IMR-90 (cell line): ENCODE data around the gene SLC6A3. TPM values are rescaled to one million over a fixed set of nuclear protein-coding genes. Genes with fewer than 3 reads are reported as not detected.

ENCODE experiments used
- ATAC-seq: fragments of 200-7000 bp; cut with Tn5 transposase; 2 replicates; pipeline ENCODE4 v1.9.1; 2020; ENCODE audit warnings: low read depth, mild to moderate bottlenecking, moderate library complexity
- BruUV-seq: library from RNA; stranded (reverse); fragments of 400-500 nt; replicated peaks from 2 replicates; lab custom pipeline; 2021; lab: Mats Ljungman, UMichigan
- CTCF ChIA-PET: fragments of 300-600 bp; formaldehyde crosslinking; extraction: SDS; loops from one replicate; lab custom pipeline; 2021; ENCODE audit warnings: antibody characterized with exemption; lab: Yijun Ruan, JAX
- POLR2A ChIA-PET: fragments of 300-600 bp; sonication (Branson Sonifier 250); formaldehyde crosslinking; loops from one replicate; lab custom pipeline; 2022; ENCODE audit warnings: antibody characterized with exemption; ENCODE audit not compliant: unreplicated experiment; lab: Charles Lee
- DNase-seq: peaks from one replicate; pipeline ENCODE4 v3.0.0; 2013
- H2AFZ ChIP-seq: replicated peaks from 2 replicates; pipeline ENCODE3; 2013; ENCODE audit warnings: low read length, mild to moderate bottlenecking; ENCODE audit not compliant: poor library complexity
- H2AK5ac ChIP-seq: 2 replicates; pipeline ENCODE4 v1.6.1; 2013; ENCODE audit warnings: low read depth, low read length, inconsistent platforms
- H2AK9ac ChIP-seq: replicated peaks from 2 replicates; pipeline ENCODE3; 2013; ENCODE audit warnings: mild to moderate bottlenecking, low read depth, low read length, moderate library complexity; ENCODE audit not compliant: poor library complexity
- H2BK120ac ChIP-seq: 2 replicates; pipeline ENCODE4 v1.6.1; 2013; ENCODE audit warnings: low read depth, low read length, inconsistent platforms
- H2BK15ac ChIP-seq: 3 replicates; pipeline ENCODE4 v1.6.1; 2013; ENCODE audit warnings: low read depth, low read length, inconsistent platforms
- H2BK20ac ChIP-seq: 2 replicates; pipeline ENCODE4 v1.6.1; 2013; ENCODE audit warnings: low read depth, mild to moderate bottlenecking, inconsistent platforms, low read length, moderate library complexity
- H2BK5ac ChIP-seq: 2 replicates; pipeline ENCODE4 v1.6.1; 2013; ENCODE audit warnings: mild to moderate bottlenecking, low read depth, low read length, inconsistent platforms; ENCODE audit not compliant: poor library complexity, severe bottlenecking
- H3K14ac ChIP-seq: replicated peaks from 2 replicates; pipeline ENCODE4 v1.6.1; 2013; ENCODE audit warnings: low read depth, low read length, inconsistent platforms
- H3K18ac ChIP-seq: 2 replicates; pipeline ENCODE4 v1.6.1; 2013; ENCODE audit warnings: low read depth, low read length, control low read depth
- H3K23ac ChIP-seq: 2 replicates; pipeline ENCODE4 v1.6.1; 2013; ENCODE audit warnings: low read depth, low read length, inconsistent platforms
- H3K27ac ChIP-seq: 2 replicates; pipeline ENCODE4 v1.5.1; 2013; ENCODE audit warnings: mild to moderate bottlenecking, control low read depth, low read length; ENCODE audit not compliant: insufficient read depth
- H3K27me3 ChIP-seq: 2 replicates; pipeline ENCODE4 v1.6.1; 2013; ENCODE audit warnings: low read length; ENCODE audit not compliant: control insufficient read depth, insufficient read depth
- H3K36me3 ChIP-seq: 2 replicates; pipeline ENCODE4 v1.6.1; 2013; ENCODE audit warnings: low read length, mixed read lengths; ENCODE audit not compliant: control insufficient read depth, insufficient read depth
- H3K4ac ChIP-seq: 2 replicates; pipeline ENCODE4 v1.6.1; 2013; ENCODE audit warnings: low read depth, low read length, inconsistent platforms
- H3K4me1 ChIP-seq: 2 replicates; pipeline ENCODE4 v1.6.1; 2013; ENCODE audit warnings: low read length, mixed read lengths; ENCODE audit not compliant: control insufficient read depth, insufficient read depth
- H3K4me2 ChIP-seq: 2 replicates; pipeline ENCODE4 v1.6.1; 2013; ENCODE audit warnings: low read depth, mild to moderate bottlenecking, control low read depth, low read length, moderate library complexity
- H3K4me3 ChIP-seq: 2 replicates; pipeline ENCODE4 v1.5.1; 2013; ENCODE audit warnings: low read depth, mild to moderate bottlenecking, control low read depth, low read length, moderate library complexity; ENCODE audit not compliant: insufficient read depth
- H3K56ac ChIP-seq: 2 replicates; pipeline ENCODE4 v1.6.1; 2013; ENCODE audit warnings: low read length, inconsistent platforms; ENCODE audit not compliant: insufficient read depth; ENCODE audit errors: extremely low read depth
- H3K79me1 ChIP-seq, 2 experiments: 2 replicates each; pipeline ENCODE4 v1.6.1; 2013; ENCODE audit warnings: low read length in 2 of 2, inconsistent platforms in 1 of 2, low read depth in 1 of 2
- H3K9ac ChIP-seq: 2 replicates; pipeline ENCODE4 v1.6.1; 2013; ENCODE audit warnings: low read depth, low read length, control low read depth
- H3K9me1 ChIP-seq: 2 replicates; pipeline ENCODE4 v1.6.1; 2013; ENCODE audit warnings: low read length, inconsistent platforms; ENCODE audit not compliant: insufficient read depth
- H3K9me3 ChIP-seq: 2 replicates; pipeline ENCODE4 v1.6.1; 2013; ENCODE audit warnings: low read length; ENCODE audit not compliant: control insufficient read depth, insufficient read depth
- H4K20me1 ChIP-seq: 2 replicates; pipeline ENCODE4 v1.6.1; 2013; ENCODE audit warnings: low read length, inconsistent platforms; ENCODE audit not compliant: insufficient read depth
- H4K5ac ChIP-seq: 2 replicates; pipeline ENCODE4 v1.6.1; 2013; ENCODE audit warnings: mild to moderate bottlenecking, low read depth, low read length, control low read depth
- H4K8ac ChIP-seq, 2 experiments: 2 replicates each; pipeline ENCODE4 v1.6.1; 2013; ENCODE audit warnings: low read depth in 2 of 2, low read length in 2 of 2, control low read depth in 1 of 2, inconsistent platforms in 1 of 2
- H4K91ac ChIP-seq: 2 replicates; pipeline ENCODE4 v1.6.1; 2013; ENCODE audit warnings: low read depth, low read length, inconsistent platforms; ENCODE audit not compliant: insufficient read depth
- CEBPB ChIP-seq: IDR thresholded peaks from 2 replicates; pipeline ENCODE4 v1.6.1; 2012; ENCODE audit warnings: low read depth, low read length, improper control_type of control experiment
- CHD1 ChIP-seq: IDR thresholded peaks from 2 replicates; pipeline ENCODE4 v1.6.1; 2012; ENCODE audit warnings: low read depth, low read length, improper control_type of control experiment
- CTCF ChIP-seq: conservative IDR thresholded peaks from 2 replicates; pipeline ENCODE4 v1.5.1; 2012; ENCODE audit warnings: mild to moderate bottlenecking, low read depth, low read length, improper control_type of control experiment
- ELK1 ChIP-seq: fragments of 150-350 bp; IDR thresholded peaks from 2 replicates; pipeline ENCODE4 v1.6.1; 2016; ENCODE audit warnings: low read depth, mild to moderate bottlenecking, low read length, moderate library complexity, borderline replicate concordance
- FOS ChIP-seq: fragments of 150-350 bp; IDR thresholded peaks from 2 replicates; pipeline ENCODE4 v1.6.1; 2016; ENCODE audit warnings: low read depth, low read length
- MAFK ChIP-seq: IDR thresholded peaks from 2 replicates; pipeline ENCODE4 v1.6.1; 2012; ENCODE audit warnings: low read depth, low read length, improper control_type of control experiment
- MXI1 ChIP-seq: IDR thresholded peaks from 2 replicates; pipeline ENCODE4 v1.6.1; 2012; ENCODE audit warnings: low read depth, mild to moderate bottlenecking, low read length, moderate library complexity, borderline replicate concordance
- NFE2L2 ChIP-seq: fragments of 150-350 bp; IDR thresholded peaks from 2 replicates; pipeline ENCODE4 v1.6.1; 2016; ENCODE audit warnings: low read depth, mild to moderate bottlenecking, low read length
- POLR2A ChIP-seq: IDR thresholded peaks from 2 replicates; pipeline ENCODE4 v1.6.1; 2012; ENCODE audit warnings: mild to moderate bottlenecking, low read depth, low read length
- RAD21 ChIP-seq: IDR thresholded peaks from 2 replicates; pipeline ENCODE4 v1.6.1; 2012; ENCODE audit warnings: low read length, improper control_type of control experiment
- RCOR1 ChIP-seq: IDR thresholded peaks from 2 replicates; pipeline ENCODE4 v1.6.1; 2012; ENCODE audit warnings: mild to moderate bottlenecking, low read length, improper control_type of control experiment; ENCODE audit not compliant: insufficient replicate concordance
- SMC3 ChIP-seq: fragments of 150-350 bp; IDR thresholded peaks from 2 replicates; pipeline ENCODE4 v1.6.1; 2016; ENCODE audit warnings: low read depth, mild to moderate bottlenecking, antibody characterized with exemption, low read length, moderate library complexity
- WGBS, 2 experiments: methylation state at CpG; one replicate each; pipeline versions ENCODE4 v1.1.5 to v1.1.7; 2013; ENCODE audit warnings: missing lambda C conversion rate in 2 of 2; ENCODE audit not compliant: insufficient read length in 1 of 2; ENCODE audit errors: extremely low coverage in 2 of 2; 5-methylcytosine and 5-hydroxymethylcytosine counted together
- dilution Hi-C: fragments of 300-500 bp; cut with HindIII; formaldehyde crosslinking; loops from one replicate; pipeline ENCODE4 v1.14.3; 2018; ENCODE audit warnings: low sequenced_read_pairs; ENCODE audit not compliant: unreplicated experiment
- in situ Hi-C: fragments of 300-500 bp; cut with MboI; formaldehyde crosslinking; loops from 3 replicates; pipeline ENCODE4 v1.14.3; 2019; ENCODE audit warnings: low sequenced_read_pairs, inconsistent platforms, mixed read lengths
- intact Hi-C: fragments of 100-400 bp; cut with micrococcal nuclease; formaldehyde crosslinking; loops from 2 replicates; pipeline ENCODE4 v1.10.0; 2022
- polyA plus RNA-seq, 3 experiments: library from polyadenylated mRNA; depleted of rRNA; stranded (reverse); fragments of >200 nt; gene quantifications; 2 replicates each; pipeline ENCODE4 v1.2.3, GENCODE V29; 2012; ENCODE audit warnings: low replicate concordance in 1 of 3
- total RNA-seq: library from RNA; depleted of rRNA; stranded (reverse); fragments of >200 nt; gene quantifications from 2 replicates; pipeline ENCODE4 v1.2.3, GENCODE V29; 2012

SLC6A3 gene
- total and polyA plus RNA-seq, 2 of the 4 experiments (the other 2 are of a cell fraction): not detected

- WGBS, 2 experiments: no CpG with 5 or more reads among the region's 1 CpG
- Histone ChIP-seq H3K18ac (no peak overlapping the region), H2AK5ac (no peak overlapping the region), H2AK9ac (no peak overlapping the region), H4K5ac (no peak overlapping the region), H3K27ac (no peak overlapping the region), H2AFZ (no peak overlapping the region), H3K79me1 (peaks cover under 1 to 18% of the 10 kb centered on the region in 2 experiments; a peak in 3 of 4 replicates), H3K14ac (no peak overlapping the region), H4K91ac (no peak overlapping the region), H3K9ac (no peak overlapping the region), H2BK120ac (no peak overlapping the region), H2BK15ac (no peak overlapping the region), H4K8ac (no peak overlapping the region), H3K9me3 (no peaks in the 10 kb centered on the region), H4K20me1 (no peaks in the 10 kb centered on the region), H3K23ac (no peak overlapping the region), H3K4me2 (no peak overlapping the region), H3K27me3 (peaks cover 5% of the 10 kb centered on the region; the same call in 1 of the 2 replicates), H3K4me3 (no peak overlapping the region), H3K9me1 (no peaks in the 10 kb centered on the region), H2BK5ac (no peak overlapping the region), H3K4me1 (peaks cover 3% of the 10 kb centered on the region; the same call in 1 of the 2 replicates), H3K4ac (no peak overlapping the region), H2BK20ac (no peak overlapping the region), H3K36me3 (no peaks in the 10 kb centered on the region), H3K56ac (no peak overlapping the region)
- no peak for TF ChIP-seq CHD1
- TF ChIP-seq RAD21: no peak
- TF ChIP-seq MAFK: no peak
- TF ChIP-seq SMC3: no peak
- TF ChIP-seq CEBPB: no peak
- no peak for TF ChIP-seq ELK1
- TF ChIP-seq RCOR1: no peak
- no peak for TF ChIP-seq MXI1
- TF ChIP-seq FOS: no peak
- TF ChIP-seq NFE2L2: no peak
- TF ChIP-seq CTCF: no peak
- no peak for TF ChIP-seq POLR2A
- intact Hi-C loops (no loop called here), dilution Hi-C loops (no loop called here), in situ Hi-C loops (no loop called here)
- POLR2A ChIA-PET: no interaction called here
- ATAC-seq (no peak), DNase-seq (no peak)
- CTCF ChIA-PET: no interaction called here
- BruUV-seq: no TSS peak
These were observed 96.3 kb downstream of the SLC6A3 start for GRCh38 chr5:1348986-1349245.
